ENCODE results near the gene DTD1. TPM values are rescaled to one million over a fixed set of nuclear protein-coding genes. Genes with fewer than 3 reads are reported as not detected.
"Not testable (repeated sequence)": the region's sequence is repeated elsewhere in the genome, so short reads cannot be mapped to it uniquely, and the experiment has no call there.

Gene DTD1
- total and polyA plus RNA-seq, 2 experiments from 2014 or later, result 73.3 to 77.7 TPM

GRCh38 chr20:18750735-18751134, 162.9 kb downstream of the DTD1 start:
- H3K9ac ChIP-seq, result no peak overlapping the region
- TF ChIP-seq EZH2phosphoT487 (IDR thresholded peaks at IDR 0.05; ENCODE audit: insufficient read depth, low read depth) (no peak), EZH2 (IDR thresholded peaks at IDR 0.05; ENCODE audit: insufficient read depth, poor library complexity, severe bottlenecking) (no peak)
- H3K79me2 ChIP-seq (ENCODE audit: insufficient read depth), result no peaks in the 10 kb centered on the region
- in situ Hi-C loops (cut with MboI), result no loop called here
- H2AFZ ChIP-seq, result no peak overlapping the region
- H3K9me3 ChIP-seq (ENCODE audit: low read depth), result no peaks in the 10 kb centered on the region
- no peak overlapping the region for H3K4me3 ChIP-seq
- 24 to 25% methylated on average over 1 of the region's 1 CpG for WGBS, 2 experiments (ENCODE audit: low coverage in 1 of 2, low lambda C conversion rate in 2 of 2, missing lambda C conversion rate in 2 of 2)
- H3K27ac ChIP-seq, result no peak overlapping the region
- no peaks in the 10 kb centered on the region for H3F3A ChIP-seq (ENCODE audit: insufficient read depth)
- no peaks in the 10 kb centered on the region for H3K9me2 ChIP-seq (ENCODE audit: insufficient read depth)
- no peaks in the 10 kb centered on the region for H3K4me1 ChIP-seq (ENCODE audit: insufficient read depth)
- no peaks in the 10 kb centered on the region for H4K20me1 ChIP-seq (ENCODE audit: insufficient read depth)
- no peaks in the 10 kb centered on the region for H3K36me3 ChIP-seq (ENCODE audit: low read depth)
- H3K4me2 ChIP-seq (ENCODE audit: unreplicated experiment), result no peak overlapping the region
- no peak for DNase-seq
- no peaks in the 10 kb centered on the region for H3K27me3 ChIP-seq (replicated peaks; ENCODE audit: insufficient read depth)

DNA sequence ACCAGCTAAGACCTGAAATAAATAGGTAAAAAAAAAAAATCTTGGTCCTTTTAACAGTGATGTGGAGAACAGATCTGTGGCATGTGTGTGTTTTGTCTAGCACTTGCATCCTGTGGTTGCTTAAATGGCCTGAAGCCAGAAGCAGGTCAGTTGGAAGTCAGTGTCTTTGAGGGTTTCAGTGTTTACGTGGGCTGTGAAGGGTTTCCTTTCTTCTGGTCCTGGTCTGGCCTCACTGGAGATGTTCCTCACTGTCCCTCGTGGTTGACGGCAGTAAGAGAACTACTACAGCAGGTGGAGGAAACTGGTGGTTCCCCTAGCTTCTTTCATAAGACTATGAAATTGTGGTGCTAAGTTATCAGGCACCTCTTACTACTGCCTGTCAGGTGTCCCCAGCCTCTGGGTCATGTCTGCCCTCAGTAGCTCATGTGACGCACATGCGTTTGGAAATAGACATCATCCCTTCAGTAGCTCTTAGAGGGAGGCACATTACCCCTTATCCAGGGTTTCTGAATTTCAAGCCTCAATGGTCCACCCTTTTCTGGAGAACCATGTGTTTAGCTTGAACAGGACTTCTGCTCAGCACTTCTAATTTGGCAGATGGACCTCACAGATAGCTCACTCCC, 166.3 kb downstream of the DTD1 start:
- H3K4me2 ChIP-seq (ENCODE audit: unreplicated experiment), result no peak overlapping the region
- no peaks in the 10 kb centered on the region for H3K36me3 ChIP-seq (ENCODE audit: low read depth)
- H4K20me1 ChIP-seq (ENCODE audit: insufficient read depth), result no peaks in the 10 kb centered on the region
- no peak overlapping the region for H2AFZ ChIP-seq
- no peaks in the 10 kb centered on the region for H3F3A ChIP-seq (ENCODE audit: insufficient read depth)
- no peaks in the 10 kb centered on the region for H3K4me1 ChIP-seq (ENCODE audit: insufficient read depth)
- no peak overlapping the region for H3K9ac ChIP-seq
- peaks cover 3% of the 10 kb centered on the region; the same call in 1 of the 2 replicates for H3K79me2 ChIP-seq (ENCODE audit: insufficient read depth)
- H3K27me3 ChIP-seq (replicated peaks; ENCODE audit: insufficient read depth), result no peaks in the 10 kb centered on the region
- TF ChIP-seq EZH2 (IDR thresholded peaks at IDR 0.05; ENCODE audit: insufficient read depth, poor library complexity, severe bottlenecking) (no peak), EZH2phosphoT487 (IDR thresholded peaks at IDR 0.05; ENCODE audit: insufficient read depth, low read depth) (no peak)
- H3K4me3 ChIP-seq, result no peak overlapping the region
- 75 to 76% methylated on average over 5 of the region's 5 CpGs for WGBS, 2 experiments (ENCODE audit: low coverage in 1 of 2, low lambda C conversion rate in 2 of 2, missing lambda C conversion rate in 2 of 2)
- no peak overlapping the region for H3K27ac ChIP-seq
- in situ Hi-C loops (cut with MboI), result no loop called here
- H3K9me2 ChIP-seq (ENCODE audit: insufficient read depth), result no peaks in the 10 kb centered on the region
- H3K9me3 ChIP-seq (ENCODE audit: low read depth), result no peaks in the 10 kb centered on the region
- DNase-seq, result no peak

DNA sequence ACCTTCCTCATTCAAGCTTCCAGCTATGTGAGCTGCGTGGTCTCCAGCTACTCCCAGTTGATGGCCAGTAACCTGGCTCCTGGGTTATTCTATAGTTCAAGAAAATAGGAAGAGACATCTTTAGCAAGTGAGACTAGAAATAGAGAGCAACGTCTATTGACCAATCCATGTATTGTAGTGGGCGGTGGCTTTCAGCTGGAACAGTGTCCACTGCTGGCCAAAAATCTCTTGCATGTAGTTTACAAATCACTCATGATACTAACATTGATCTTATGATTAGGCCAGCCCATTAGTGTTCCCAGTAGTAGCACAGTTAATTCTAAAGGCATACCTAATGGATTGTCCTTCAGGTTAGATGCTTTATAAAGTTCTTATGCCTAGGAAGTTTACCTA, 166.8 kb downstream of the DTD1 start:
- Histone ChIP-seq H3K9me2 (ENCODE audit: insufficient read depth) (no peaks in the 10 kb centered on the region), H3K27ac (no peak overlapping the region), H3F3A (ENCODE audit: insufficient read depth) (no peaks in the 10 kb centered on the region), H4K20me1 (ENCODE audit: insufficient read depth) (no peaks in the 10 kb centered on the region), H3K4me1 (ENCODE audit: insufficient read depth) (no peaks in the 10 kb centered on the region), H2AFZ (no peak overlapping the region), H3K27me3 (replicated peaks; ENCODE audit: insufficient read depth) (no peaks in the 10 kb centered on the region), H3K79me2 (ENCODE audit: insufficient read depth) (peaks cover 3% of the 10 kb centered on the region; the same call in 1 of the 2 replicates), H3K36me3 (ENCODE audit: low read depth) (no peaks in the 10 kb centered on the region), H3K4me2 (ENCODE audit: unreplicated experiment) (no peak overlapping the region), H3K9ac (no peak overlapping the region), H3K9me3 (ENCODE audit: low read depth) (no peaks in the 10 kb centered on the region), H3K4me3 (no peak overlapping the region)
- WGBS, 2 experiments (ENCODE audit: low coverage in 1 of 2, low lambda C conversion rate in 2 of 2, missing lambda C conversion rate in 2 of 2), result 78 to 80% methylated on average over 3 of the region's 3 CpGs
- no peak for DNase-seq
- in situ Hi-C loops (cut with MboI), result no loop called here
- TF ChIP-seq EZH2 (IDR thresholded peaks at IDR 0.05; ENCODE audit: insufficient read depth, poor library complexity, severe bottlenecking) (no peak), EZH2phosphoT487 (IDR thresholded peaks at IDR 0.05; ENCODE audit: insufficient read depth, low read depth) (no peak)

- H4K20me1 ChIP-seq (ENCODE audit: insufficient read depth); in situ Hi-C loops (cut with MboI); H3K79me2 ChIP-seq (ENCODE audit: insufficient read depth); H3K9me2 ChIP-seq (ENCODE audit: insufficient read depth); DNase-seq; H3K9ac ChIP-seq; H3K27me3 ChIP-seq (replicated peaks; ENCODE audit: insufficient read depth); H3K4me2 ChIP-seq (ENCODE audit: unreplicated experiment); H3F3A ChIP-seq (ENCODE audit: insufficient read depth); H3K27ac ChIP-seq; H2AFZ ChIP-seq; H3K36me3 ChIP-seq (ENCODE audit: low read depth); H3K4me1 ChIP-seq (ENCODE audit: insufficient read depth); H3K9me3 ChIP-seq (ENCODE audit: low read depth); H3K4me3 ChIP-seq: not testable (repeated sequence)
- 93 to 95% methylated on average over 19 of the region's 19 CpGs for WGBS, 2 experiments (ENCODE audit: low coverage in 1 of 2, low lambda C conversion rate in 2 of 2, missing lambda C conversion rate in 2 of 2)
Observed at GRCh38 chr20:18760852-18761251, 173.0 kb downstream of the DTD1 start.

DNA sequence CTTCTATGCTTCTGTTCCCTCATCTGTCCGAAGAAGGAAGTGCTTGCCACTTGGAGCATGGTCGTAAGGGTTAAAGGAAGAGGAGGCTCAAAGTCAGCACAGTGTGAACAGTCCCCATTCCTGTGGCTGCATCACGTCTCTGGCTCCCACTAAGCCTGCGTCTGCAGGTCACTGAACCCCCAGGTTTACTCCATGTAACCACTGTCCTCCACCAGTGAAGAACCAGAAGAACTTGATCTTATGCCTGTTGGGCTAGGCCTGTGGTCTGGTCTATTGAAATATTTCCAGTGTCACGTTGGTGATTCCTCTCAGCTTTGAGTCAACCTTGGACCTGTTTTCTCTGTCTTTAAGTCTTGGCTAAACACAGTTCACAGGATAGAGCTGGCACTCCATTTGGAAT, 179.8 kb downstream of the DTD1 start:
- Histone ChIP-seq H2AFZ (no peak overlapping the region), H3K9me2 (ENCODE audit: insufficient read depth) (no peaks in the 10 kb centered on the region), H4K20me1 (ENCODE audit: insufficient read depth) (no peaks in the 10 kb centered on the region), H3K4me3 (no peak overlapping the region), H3K27ac (no peak overlapping the region), H3K27me3 (replicated peaks; ENCODE audit: insufficient read depth) (no peaks in the 10 kb centered on the region), H3K36me3 (ENCODE audit: low read depth) (no peaks in the 10 kb centered on the region), H3K4me1 (ENCODE audit: insufficient read depth) (no peaks in the 10 kb centered on the region), H3K9ac (no peak overlapping the region), H3F3A (ENCODE audit: insufficient read depth) (no peaks in the 10 kb centered on the region), H3K9me3 (ENCODE audit: low read depth) (no peaks in the 10 kb centered on the region), H3K4me2 (ENCODE audit: unreplicated experiment) (no peak overlapping the region), H3K79me2 (ENCODE audit: insufficient read depth) (no peaks in the 10 kb centered on the region)
- in situ Hi-C loops (cut with MboI), result no loop called here
- WGBS, 2 experiments (ENCODE audit: low coverage in 1 of 2, low lambda C conversion rate in 2 of 2, missing lambda C conversion rate in 2 of 2), result 61 to 64% methylated on average over 5 of the region's 5 CpGs
- no peak for DNase-seq
- TF ChIP-seq EZH2phosphoT487 (IDR thresholded peaks at IDR 0.05; ENCODE audit: insufficient read depth, low read depth) (no peak), EZH2 (IDR thresholded peaks at IDR 0.05; ENCODE audit: insufficient read depth, poor library complexity, severe bottlenecking) (no peak)
